NCI-H1092 (cell line): ENCODE measurements around the gene RAB11FIP2.
"Not testable (repeated sequence)": the region's sequence is repeated elsewhere in the genome, so short reads cannot be mapped to it uniquely, and the experiment has no call there.

Source experiments
- DNase-seq: peaks from one replicate; lab custom pipeline; 2025; lab: John Stamatoyannopoulos, UW

RAB11FIP2 gene

GRCh38 chr10:118046395-118047156 lies at the start of gene RAB11FIP2:
TSS of gene RAB11FIP2 (minus strand) at chr10:118046941. CDS start at chr10:118046163, 778 bp downstream.
- peak; percentile 86 for DNase-seq

- no peak for DNase-seq
Measured at GRCh38 chr10:118096022-118096421, 49.3 kb upstream of the RAB11FIP2 start.

GRCh38 chr10:118092209-118092608 lies 45.5 kb upstream of the RAB11FIP2 start:
- DNase-seq, result no peak

GRCh38 chr10:118080817-118081216 lies 34.1 kb upstream of the RAB11FIP2 start:
- DNase-seq, result no peak

- DNase-seq, result no peak
Measured at GRCh38 chr10:118076705-118077104, 30.0 kb upstream of the RAB11FIP2 start.

- DNase-seq, result no peak
Measured at GRCh38 chr10:118072840-118073239, 26.1 kb upstream of the RAB11FIP2 start.

GRCh38 chr10:118067389-118067788 lies 20.6 kb upstream of the RAB11FIP2 start:
- not testable (repeated sequence) for DNase-seq

GRCh38 chr10:118062798-118063238 lies 16.1 kb upstream of the RAB11FIP2 start:
- DNase-seq, result no peak

- no peak for DNase-seq
Measured at GRCh38 chr10:118058371-118058770, 11.6 kb upstream of the RAB11FIP2 start.

- no peak for DNase-seq
Measured at GRCh38 chr10:118057361-118057760, 10.6 kb upstream of the RAB11FIP2 start.

- DNase-seq, result no peak
Measured at GRCh38 chr10:118054383-118054782, 7.6 kb upstream of the RAB11FIP2 start.

- no peak for DNase-seq
Measured at GRCh38 chr10:118052816-118053215, 6.1 kb upstream of the RAB11FIP2 start.

- DNase-seq, result no peak
Measured at GRCh38 chr10:118047880-118048279, 1.1 kb upstream of the RAB11FIP2 start.

- DNase-seq, result no peak
Measured at GRCh38 chr10:118047157-118047719, 497 bp upstream of the RAB11FIP2 start.

GRCh38 chr10:118045837-118046394 lies 825 bp downstream of the RAB11FIP2 start:
- DNase-seq, result no peak

- no peak for DNase-seq
Measured at GRCh38 chr10:118045158-118045836, 1.4 kb downstream of the RAB11FIP2 start.

- DNase-seq, result no peak
Measured at GRCh38 chr10:118042827-118043242, 3.9 kb downstream of the RAB11FIP2 start.

GRCh38 chr10:118042336-118042735 lies 4.4 kb downstream of the RAB11FIP2 start:
- DNase-seq, result no peak

GRCh38 chr10:118041316-118041715 lies 5.4 kb downstream of the RAB11FIP2 start:
- DNase-seq, result no peak

GRCh38 chr10:118036281-118036875 lies 10.4 kb downstream of the RAB11FIP2 start:
- no peak for DNase-seq

GRCh38 chr10:118035354-118036005 lies 11.3 kb downstream of the RAB11FIP2 start:
- no peak for DNase-seq

- DNase-seq, result no peak
Measured at GRCh38 chr10:118034791-118035261, 11.9 kb downstream of the RAB11FIP2 start.
